ENCODE results near the gene TMEM201.

Gene TMEM201

DNA sequence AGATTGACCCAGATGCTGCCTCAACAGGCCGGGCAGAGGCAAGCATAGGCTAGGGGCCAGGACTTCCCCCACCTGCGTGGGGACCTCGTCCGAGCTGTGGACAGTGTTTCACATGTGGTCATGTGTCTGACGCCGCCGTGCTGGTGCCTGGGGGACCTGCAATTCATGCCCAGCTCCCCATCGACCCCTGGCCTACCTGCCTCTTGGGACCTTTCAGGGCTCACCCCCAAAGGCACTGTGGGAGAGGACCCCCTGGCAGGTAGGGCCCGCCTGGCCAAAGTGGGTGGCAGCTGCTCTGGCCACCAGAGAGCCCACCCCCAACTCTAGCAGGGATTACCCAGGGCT, 4.4 kb downstream of the TMEM201 start:
- H4K20me1 ChIP-seq (ENCODE audit: insufficient read depth), result peaks cover 12% of the 10 kb centered on the region; the same call in 1 of the 2 replicates
- H3K9ac ChIP-seq, result no peak overlapping the region
- TF ChIP-seq, protein P1, sequence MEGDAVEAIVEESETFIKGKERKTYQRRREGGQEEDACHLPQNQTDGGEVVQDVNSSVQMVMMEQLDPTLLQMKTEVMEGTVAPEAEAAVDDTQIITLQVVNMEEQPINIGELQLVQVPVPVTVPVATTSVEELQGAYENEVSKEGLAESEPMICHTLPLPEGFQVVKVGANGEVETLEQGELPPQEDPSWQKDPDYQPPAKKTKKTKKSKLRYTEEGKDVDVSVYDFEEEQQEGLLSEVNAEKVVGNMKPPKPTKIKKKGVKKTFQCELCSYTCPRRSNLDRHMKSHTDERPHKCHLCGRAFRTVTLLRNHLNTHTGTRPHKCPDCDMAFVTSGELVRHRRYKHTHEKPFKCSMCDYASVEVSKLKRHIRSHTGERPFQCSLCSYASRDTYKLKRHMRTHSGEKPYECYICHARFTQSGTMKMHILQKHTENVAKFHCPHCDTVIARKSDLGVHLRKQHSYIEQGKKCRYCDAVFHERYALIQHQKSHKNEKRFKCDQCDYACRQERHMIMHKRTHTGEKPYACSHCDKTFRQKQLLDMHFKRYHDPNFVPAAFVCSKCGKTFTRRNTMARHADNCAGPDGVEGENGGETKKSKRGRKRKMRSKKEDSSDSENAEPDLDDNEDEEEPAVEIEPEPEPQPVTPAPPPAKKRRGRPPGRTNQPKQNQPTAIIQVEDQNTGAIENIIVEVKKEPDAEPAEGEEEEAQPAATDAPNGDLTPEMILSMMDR (conservative IDR thresholded peaks at IDR 0.05; ENCODE audit: low read depth, low read length), result no peak
- peaks cover 8% of the 10 kb centered on the region for H3K4me1 ChIP-seq (ENCODE audit: low read depth, poor library complexity, severe bottlenecking)
- H3K27ac ChIP-seq, result no peak overlapping the region
- H2AFZ ChIP-seq (ENCODE audit: low read depth), result no peak overlapping the region
- H3K4me3 ChIP-seq (IDR thresholded peaks at IDR 0.05; ENCODE audit: insufficient read depth, low read depth, low read length), result no peak overlapping the region
- H3K36me3 ChIP-seq (ENCODE audit: insufficient read depth), result no peaks in the 10 kb centered on the region
- peaks cover 57% of the 10 kb centered on the region for H3K79me2 ChIP-seq (ENCODE audit: insufficient read depth, low read depth)
- no peak overlapping the region for H3K4me2 ChIP-seq
- H3K27me3 ChIP-seq (ENCODE audit: insufficient read depth, low read depth), result no peaks in the 10 kb centered on the region

DNA sequence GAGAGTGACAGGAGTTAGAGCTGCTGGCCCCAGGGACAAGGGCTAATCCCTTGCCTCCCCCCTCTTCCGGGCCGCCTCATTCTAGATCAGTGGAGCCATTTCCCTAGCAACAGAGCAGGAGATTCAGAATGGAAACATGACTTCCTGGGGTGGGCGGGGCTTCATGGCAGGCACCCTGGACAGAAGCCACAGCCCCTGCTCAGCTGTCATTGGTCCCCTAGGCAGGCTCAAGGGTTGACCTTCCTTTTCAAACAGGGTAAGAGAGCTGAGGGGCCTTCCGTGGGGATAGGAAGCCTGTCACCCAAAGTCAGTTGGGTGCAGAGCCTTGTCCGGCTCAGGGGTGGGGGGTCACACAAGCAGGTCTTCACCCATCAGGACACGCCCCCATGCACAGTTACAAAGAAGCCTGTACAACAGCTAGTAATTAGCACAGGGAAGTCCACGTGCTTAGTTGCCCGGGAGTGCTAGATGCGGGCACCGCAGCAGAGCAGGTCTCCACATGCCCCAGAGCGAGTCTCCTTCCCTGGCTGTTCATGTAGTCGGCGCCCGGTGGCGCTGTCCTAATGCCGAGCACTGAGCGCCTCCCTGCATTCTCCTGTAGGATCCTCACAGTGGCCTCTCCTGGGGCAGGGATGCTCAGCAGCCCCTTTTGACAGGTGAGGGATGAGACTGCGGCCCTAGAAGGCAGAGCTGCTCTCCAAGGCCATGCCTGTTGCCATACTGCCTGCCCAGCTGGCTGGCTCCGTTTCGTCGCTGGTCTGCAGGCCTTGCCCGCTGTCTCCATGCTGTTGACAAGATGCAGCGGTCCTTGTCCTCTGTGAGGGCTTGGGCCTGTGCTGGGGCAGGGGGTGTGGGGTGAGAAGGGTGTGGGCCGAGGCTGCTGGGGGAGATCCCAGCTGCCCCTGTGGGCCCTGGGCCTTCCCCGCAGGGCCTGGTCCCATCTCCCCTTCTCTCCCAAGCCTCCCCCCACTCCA, 5.1 kb downstream of the TMEM201 start:
- H3K4me1 ChIP-seq (ENCODE audit: low read depth, poor library complexity, severe bottlenecking), result peaks cover 8% of the 10 kb centered on the region

DNA sequence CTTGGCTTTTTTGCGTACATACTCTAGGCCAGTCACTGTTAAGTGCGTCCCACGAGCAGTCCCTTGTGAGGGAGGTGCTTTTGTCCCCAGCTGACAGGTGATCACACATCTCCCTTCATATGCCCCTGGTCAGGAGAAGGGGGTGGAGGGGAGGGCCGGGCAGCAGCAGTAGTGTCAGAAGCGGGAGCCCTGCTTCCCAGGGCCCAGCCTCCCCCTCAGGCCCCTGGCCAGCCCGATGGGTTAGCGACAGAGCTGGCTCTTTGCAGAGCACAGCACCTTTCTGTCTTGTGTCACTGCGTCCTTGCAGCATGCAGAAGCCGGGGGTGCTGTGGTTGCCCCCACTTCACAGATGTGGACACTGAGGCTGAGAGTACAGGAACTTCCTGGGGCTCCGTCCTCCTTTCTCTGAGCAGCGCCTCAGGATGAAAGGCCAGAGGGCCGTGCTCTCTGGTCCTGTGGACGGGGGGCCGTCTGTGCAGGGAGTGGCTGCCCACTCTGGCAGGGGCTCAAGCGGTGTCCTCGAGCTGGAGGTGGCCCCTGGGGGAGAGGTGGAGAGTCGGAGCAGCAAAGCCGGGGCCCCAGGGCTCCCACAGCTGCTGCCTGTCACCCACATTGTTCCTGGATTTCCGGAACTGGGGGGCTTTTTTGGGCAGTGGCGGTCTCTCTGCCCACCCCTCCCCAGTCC, 5.9 kb downstream of the TMEM201 start:
- H3K79me2 ChIP-seq (ENCODE audit: insufficient read depth, low read depth), result peaks cover 53% of the 10 kb centered on the region

More for the DNA sequence above, 5.1 kb downstream of the TMEM201 start:
- Histone ChIP-seq H3K36me3 (ENCODE audit: insufficient read depth) (no peaks in the 10 kb centered on the region; the same call in 1 of the 2 replicates), H3K27ac (no peak overlapping the region), H3K9ac (no peak overlapping the region), H3K4me3 (IDR thresholded peaks at IDR 0.05; ENCODE audit: insufficient read depth, low read depth, low read length) (no peak overlapping the region), H3K27me3 (ENCODE audit: insufficient read depth, low read depth) (no peaks in the 10 kb centered on the region), H4K20me1 (ENCODE audit: insufficient read depth) (peaks cover 12% of the 10 kb centered on the region; the same call in 1 of the 2 replicates), H3K4me2 (no peak overlapping the region), H3K79me2 (ENCODE audit: insufficient read depth, low read depth) (peaks cover 57% of the 10 kb centered on the region), H2AFZ (ENCODE audit: low read depth) (no peak overlapping the region)
- TF ChIP-seq, protein P1 (conservative IDR thresholded peaks at IDR 0.05; ENCODE audit: low read depth, low read length), result no peak

More for the DNA sequence above, 5.9 kb downstream of the TMEM201 start:
- H4K20me1 ChIP-seq (ENCODE audit: insufficient read depth), result peaks cover 12% of the 10 kb centered on the region; the same call in 1 of the 2 replicates
- H3K36me3 ChIP-seq (ENCODE audit: insufficient read depth), result no peaks in the 10 kb centered on the region; the same call in 1 of the 2 replicates
- H2AFZ ChIP-seq (ENCODE audit: low read depth), result no peak overlapping the region
- no peak overlapping the region for H3K4me3 ChIP-seq (IDR thresholded peaks at IDR 0.05; ENCODE audit: insufficient read depth, low read depth, low read length)
- H3K4me2 ChIP-seq, result no peak overlapping the region
- no peak overlapping the region for H3K27ac ChIP-seq
- H3K9ac ChIP-seq, result no peak overlapping the region
- no peaks in the 10 kb centered on the region for H3K27me3 ChIP-seq (ENCODE audit: insufficient read depth, low read depth)
- H3K4me1 ChIP-seq (ENCODE audit: low read depth, poor library complexity, severe bottlenecking), result peaks cover 8% of the 10 kb centered on the region
- TF ChIP-seq, protein P1 (conservative IDR thresholded peaks at IDR 0.05; ENCODE audit: low read depth, low read length), result no peak
